ENCODE results near the gene ATF6.

DNA sequence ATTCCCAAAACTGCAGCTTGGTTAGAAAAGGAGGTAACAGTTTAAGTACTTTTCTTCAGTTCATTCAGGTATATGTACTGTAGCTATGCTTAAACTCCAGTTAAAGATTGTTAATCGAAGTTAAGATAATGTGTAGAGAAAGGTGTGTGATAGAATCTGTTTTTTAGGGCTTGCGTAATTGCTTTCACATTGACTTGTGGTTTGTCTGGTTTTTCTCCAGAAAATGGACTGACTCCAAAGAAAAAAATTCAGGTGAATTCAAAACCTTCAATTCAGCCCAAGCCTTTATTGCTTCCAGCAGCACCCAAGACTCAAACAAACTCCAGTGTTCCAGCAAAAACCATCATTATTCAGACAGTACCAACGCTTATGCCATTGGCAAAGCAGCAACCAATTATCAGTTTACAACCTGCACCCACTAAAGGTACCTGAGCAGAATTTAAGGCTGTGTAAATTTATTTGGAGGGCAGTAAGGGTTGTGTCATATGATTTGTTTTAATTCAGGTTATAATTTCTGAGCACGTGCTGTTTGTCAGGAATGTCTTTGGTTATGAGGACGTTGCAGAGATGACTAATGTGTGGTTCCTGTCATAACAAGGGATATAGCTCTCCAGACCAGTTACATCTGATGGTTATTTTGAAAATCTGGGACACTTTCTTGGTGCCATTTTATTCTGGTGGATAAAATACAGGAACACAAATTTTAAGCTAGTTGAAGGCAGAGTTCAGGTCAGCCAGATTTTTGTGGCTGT lies 26.0 kb downstream of the ATF6 start:
- TF ChIP-seq, protein P1, sequence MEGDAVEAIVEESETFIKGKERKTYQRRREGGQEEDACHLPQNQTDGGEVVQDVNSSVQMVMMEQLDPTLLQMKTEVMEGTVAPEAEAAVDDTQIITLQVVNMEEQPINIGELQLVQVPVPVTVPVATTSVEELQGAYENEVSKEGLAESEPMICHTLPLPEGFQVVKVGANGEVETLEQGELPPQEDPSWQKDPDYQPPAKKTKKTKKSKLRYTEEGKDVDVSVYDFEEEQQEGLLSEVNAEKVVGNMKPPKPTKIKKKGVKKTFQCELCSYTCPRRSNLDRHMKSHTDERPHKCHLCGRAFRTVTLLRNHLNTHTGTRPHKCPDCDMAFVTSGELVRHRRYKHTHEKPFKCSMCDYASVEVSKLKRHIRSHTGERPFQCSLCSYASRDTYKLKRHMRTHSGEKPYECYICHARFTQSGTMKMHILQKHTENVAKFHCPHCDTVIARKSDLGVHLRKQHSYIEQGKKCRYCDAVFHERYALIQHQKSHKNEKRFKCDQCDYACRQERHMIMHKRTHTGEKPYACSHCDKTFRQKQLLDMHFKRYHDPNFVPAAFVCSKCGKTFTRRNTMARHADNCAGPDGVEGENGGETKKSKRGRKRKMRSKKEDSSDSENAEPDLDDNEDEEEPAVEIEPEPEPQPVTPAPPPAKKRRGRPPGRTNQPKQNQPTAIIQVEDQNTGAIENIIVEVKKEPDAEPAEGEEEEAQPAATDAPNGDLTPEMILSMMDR (conservative IDR thresholded peaks at IDR 0.05 in 1 of 2, IDR thresholded peaks at IDR 0.05 in 1 of 2; ENCODE audit: low read depth in 1 of 2, low read length in 2 of 2), result no peak
- no peak for TF ChIP-seq EZH2 (IDR thresholded peaks at IDR 0.05; ENCODE audit: low read length, missing control alignments)

All from fibroblast of lung (primary cell).